ENCODE data around the gene PRKCA.

Gene PRKCA

GRCh38 chr17:66313325-66313724 is 10.9 kb downstream of the PRKCA start:
- TF ChIP-seq POLR2AphosphoS5 (IDR thresholded peaks at IDR 0.05; ENCODE audit: low read depth) (no peak), SPI1 (IDR thresholded peaks at IDR 0.05; ENCODE audit: borderline replicate concordance, low read depth) (no peak), GABPA (IDR thresholded peaks at IDR 0.05; ENCODE audit: low read depth) (no peak)
- TF ChIP-seq, protein P1, sequence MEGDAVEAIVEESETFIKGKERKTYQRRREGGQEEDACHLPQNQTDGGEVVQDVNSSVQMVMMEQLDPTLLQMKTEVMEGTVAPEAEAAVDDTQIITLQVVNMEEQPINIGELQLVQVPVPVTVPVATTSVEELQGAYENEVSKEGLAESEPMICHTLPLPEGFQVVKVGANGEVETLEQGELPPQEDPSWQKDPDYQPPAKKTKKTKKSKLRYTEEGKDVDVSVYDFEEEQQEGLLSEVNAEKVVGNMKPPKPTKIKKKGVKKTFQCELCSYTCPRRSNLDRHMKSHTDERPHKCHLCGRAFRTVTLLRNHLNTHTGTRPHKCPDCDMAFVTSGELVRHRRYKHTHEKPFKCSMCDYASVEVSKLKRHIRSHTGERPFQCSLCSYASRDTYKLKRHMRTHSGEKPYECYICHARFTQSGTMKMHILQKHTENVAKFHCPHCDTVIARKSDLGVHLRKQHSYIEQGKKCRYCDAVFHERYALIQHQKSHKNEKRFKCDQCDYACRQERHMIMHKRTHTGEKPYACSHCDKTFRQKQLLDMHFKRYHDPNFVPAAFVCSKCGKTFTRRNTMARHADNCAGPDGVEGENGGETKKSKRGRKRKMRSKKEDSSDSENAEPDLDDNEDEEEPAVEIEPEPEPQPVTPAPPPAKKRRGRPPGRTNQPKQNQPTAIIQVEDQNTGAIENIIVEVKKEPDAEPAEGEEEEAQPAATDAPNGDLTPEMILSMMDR (IDR thresholded peaks at IDR 0.05; ENCODE audit: insufficient read depth, low read length), result no peak
- TF ChIP-seq, protein P2, sequence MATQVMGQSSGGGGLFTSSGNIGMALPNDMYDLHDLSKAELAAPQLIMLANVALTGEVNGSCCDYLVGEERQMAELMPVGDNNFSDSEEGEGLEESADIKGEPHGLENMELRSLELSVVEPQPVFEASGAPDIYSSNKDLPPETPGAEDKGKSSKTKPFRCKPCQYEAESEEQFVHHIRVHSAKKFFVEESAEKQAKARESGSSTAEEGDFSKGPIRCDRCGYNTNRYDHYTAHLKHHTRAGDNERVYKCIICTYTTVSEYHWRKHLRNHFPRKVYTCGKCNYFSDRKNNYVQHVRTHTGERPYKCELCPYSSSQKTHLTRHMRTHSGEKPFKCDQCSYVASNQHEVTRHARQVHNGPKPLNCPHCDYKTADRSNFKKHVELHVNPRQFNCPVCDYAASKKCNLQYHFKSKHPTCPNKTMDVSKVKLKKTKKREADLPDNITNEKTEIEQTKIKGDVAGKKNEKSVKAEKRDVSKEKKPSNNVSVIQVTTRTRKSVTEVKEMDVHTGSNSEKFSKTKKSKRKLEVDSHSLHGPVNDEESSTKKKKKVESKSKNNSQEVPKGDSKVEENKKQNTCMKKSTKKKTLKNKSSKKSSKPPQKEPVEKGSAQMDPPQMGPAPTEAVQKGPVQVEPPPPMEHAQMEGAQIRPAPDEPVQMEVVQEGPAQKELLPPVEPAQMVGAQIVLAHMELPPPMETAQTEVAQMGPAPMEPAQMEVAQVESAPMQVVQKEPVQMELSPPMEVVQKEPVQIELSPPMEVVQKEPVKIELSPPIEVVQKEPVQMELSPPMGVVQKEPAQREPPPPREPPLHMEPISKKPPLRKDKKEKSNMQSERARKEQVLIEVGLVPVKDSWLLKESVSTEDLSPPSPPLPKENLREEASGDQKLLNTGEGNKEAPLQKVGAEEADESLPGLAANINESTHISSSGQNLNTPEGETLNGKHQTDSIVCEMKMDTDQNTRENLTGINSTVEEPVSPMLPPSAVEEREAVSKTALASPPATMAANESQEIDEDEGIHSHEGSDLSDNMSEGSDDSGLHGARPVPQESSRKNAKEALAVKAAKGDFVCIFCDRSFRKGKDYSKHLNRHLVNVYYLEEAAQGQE (IDR thresholded peaks at IDR 0.05; ENCODE audit: insufficient replicate concordance, low read depth), result no peak
- Histone ChIP-seq H3K27me3 (ENCODE audit: insufficient read depth, poor library complexity, severe bottlenecking) (no peaks in the 10 kb centered on the region), H3K27ac (replicated peaks) (no peak overlapping the region), H3K4me3 (replicated peaks; ENCODE audit: insufficient read depth, low read length) (no peak overlapping the region)
- DNase-seq (ENCODE audit: low read depth in 1 of 2, low spot score in 1 of 2), result no peak

DNA sequence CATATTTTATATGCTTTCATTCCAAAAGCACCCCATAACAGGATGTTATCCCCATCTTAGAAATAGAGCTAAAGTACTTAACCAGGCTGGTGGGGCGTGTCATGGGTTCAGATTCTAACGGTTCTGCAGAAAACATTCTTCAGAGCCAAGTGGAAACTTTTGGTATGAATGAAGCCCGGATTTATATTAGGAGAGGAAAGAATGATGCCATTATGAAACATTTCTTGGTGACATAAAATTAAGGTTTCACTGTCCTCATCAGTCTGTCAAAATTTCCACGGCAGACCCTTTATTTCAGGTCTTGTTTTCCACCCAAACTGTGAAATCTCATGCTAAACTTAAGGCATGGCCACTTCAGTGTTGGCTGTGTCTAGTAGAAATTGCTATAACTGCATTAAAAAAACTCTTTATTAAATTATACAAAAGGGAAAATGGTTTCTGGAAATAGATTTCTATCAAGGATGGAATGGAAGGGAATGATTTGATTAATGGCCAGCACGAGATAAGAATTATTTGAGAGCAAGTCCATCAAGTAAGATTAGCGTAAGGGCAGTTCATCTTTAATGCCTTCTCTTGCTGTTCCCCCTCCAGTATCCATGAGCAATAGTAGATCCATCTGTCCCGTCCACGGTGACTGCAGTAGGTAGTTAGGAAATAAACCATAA is 11.7 kb downstream of the PRKCA start:
- Histone ChIP-seq H3K27ac (replicated peaks) (no peak overlapping the region), H3K4me3 (replicated peaks; ENCODE audit: insufficient read depth, low read length) (no peak overlapping the region), H3K27me3 (ENCODE audit: insufficient read depth, poor library complexity, severe bottlenecking) (no peaks in the 10 kb centered on the region)
- TF ChIP-seq GABPA (IDR thresholded peaks at IDR 0.05; ENCODE audit: low read depth) (no peak), POLR2AphosphoS5 (IDR thresholded peaks at IDR 0.05; ENCODE audit: low read depth) (no peak), SPI1 (IDR thresholded peaks at IDR 0.05; ENCODE audit: borderline replicate concordance, low read depth) (no peak)
- TF ChIP-seq, protein P2 (IDR thresholded peaks at IDR 0.05; ENCODE audit: insufficient replicate concordance, low read depth), result no peak
- TF ChIP-seq, protein P1 (IDR thresholded peaks at IDR 0.05; ENCODE audit: insufficient read depth, low read length), result no peak
- no peak for DNase-seq (ENCODE audit: low read depth in 1 of 2, low spot score in 1 of 2)

- no peaks in the 10 kb centered on the region for H3K27me3 ChIP-seq (ENCODE audit: insufficient read depth, poor library complexity, severe bottlenecking)
- no peak overlapping the region for H3K27ac ChIP-seq (replicated peaks)
- TF ChIP-seq GABPA (IDR thresholded peaks at IDR 0.05; ENCODE audit: low read depth) (no peak), SPI1 (IDR thresholded peaks at IDR 0.05; ENCODE audit: borderline replicate concordance, low read depth) (no peak), POLR2AphosphoS5 (IDR thresholded peaks at IDR 0.05; ENCODE audit: low read depth) (no peak)
- TF ChIP-seq, protein P2 (IDR thresholded peaks at IDR 0.05; ENCODE audit: insufficient replicate concordance, low read depth), result no peak
- TF ChIP-seq, protein P1 (IDR thresholded peaks at IDR 0.05; ENCODE audit: insufficient read depth, low read length), result no peak
- no peak for DNase-seq (ENCODE audit: low read depth in 1 of 2, low spot score in 1 of 2)
- no peak overlapping the region for H3K4me3 ChIP-seq (replicated peaks; ENCODE audit: insufficient read depth, low read length)
These were observed 15.2 kb downstream of the PRKCA start for GRCh38 chr17:66317629-66318028.

Data from HL-60 (cell line).